ENCODE results near the gene MAPKAPK2.
A peak's percentile ranks its signal among the peaks of the same experiment; 100 is the strongest.

Gene MAPKAPK2

GRCh38 chr1:206705191-206705590, 20.5 kb downstream of the MAPKAPK2 start:
- DNase-seq: peak in 1 of 3 donors; percentile 32

DNA sequence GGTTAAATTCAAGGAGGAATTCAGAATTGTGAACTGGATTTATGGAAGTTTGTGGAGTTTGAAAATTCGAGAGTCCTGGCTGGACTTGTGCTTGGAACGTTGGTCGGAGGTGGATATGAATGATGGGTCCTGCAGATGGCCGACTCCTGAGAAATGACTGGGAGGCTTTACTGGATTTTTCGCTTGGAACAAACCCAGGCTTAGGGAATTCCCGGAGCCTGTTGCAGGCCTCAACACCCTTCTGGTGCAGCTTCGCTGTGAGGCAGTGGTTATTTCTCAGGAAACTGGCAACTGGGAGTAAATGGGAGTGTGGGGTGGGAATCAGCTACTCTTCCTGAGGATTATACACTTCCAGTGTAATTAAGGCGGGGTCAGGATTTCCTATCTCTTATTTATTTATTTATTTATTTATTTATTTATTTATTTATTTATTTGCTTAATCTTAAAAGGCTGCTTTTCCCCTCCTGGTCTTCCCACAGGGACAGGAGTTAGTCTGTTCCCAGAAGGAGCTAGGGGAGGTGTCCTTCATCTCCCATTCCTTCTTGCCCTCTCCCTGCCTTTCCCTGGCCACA, 21.1 kb downstream of the MAPKAPK2 start:
- DNase-seq: no peak

GRCh38 chr1:206706298-206706791, 21.6 kb downstream of the MAPKAPK2 start:
- peak; percentile 92 to 97 (median 93) for DNase-seq

DNA sequence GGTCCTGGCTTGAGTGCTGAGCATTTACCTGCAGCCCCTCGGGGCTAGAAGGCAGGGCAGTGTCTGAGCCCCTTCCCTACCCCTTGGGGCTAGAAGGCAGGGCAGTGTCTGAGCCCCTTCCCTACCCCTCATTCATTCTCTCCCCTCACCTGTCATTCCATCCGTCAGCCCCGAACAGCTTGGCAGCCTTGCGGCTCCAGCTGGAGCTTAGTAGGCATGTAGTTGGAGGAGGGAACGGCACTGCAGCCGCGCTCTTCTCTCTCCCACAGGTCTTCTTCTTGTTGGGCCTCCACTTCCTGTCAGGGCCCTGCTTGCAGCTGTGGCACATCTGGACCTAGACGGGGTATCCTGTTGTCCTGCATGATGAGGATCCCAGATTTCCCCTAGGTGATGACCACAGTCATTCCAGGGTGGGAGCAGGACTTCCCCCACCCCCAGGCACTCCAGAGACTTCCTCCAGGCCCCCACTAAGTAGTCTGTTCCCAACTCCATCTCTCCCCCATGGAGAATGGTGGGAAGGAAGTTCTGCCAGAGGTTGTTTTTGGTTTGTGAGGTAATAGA, 22.2 kb downstream of the MAPKAPK2 start:
- DNase-seq: peak in 1 of 3 donors; percentile 32

GRCh38 chr1:206708058-206708457, 23.4 kb downstream of the MAPKAPK2 start:
- peak; percentile 53 to 65 (median 59) for DNase-seq

- DNase-seq: no peak
These were observed 24.2 kb downstream of the MAPKAPK2 start for GRCh38 chr1:206708882-206709281.

GRCh38 chr1:206709322-206709721, 24.6 kb downstream of the MAPKAPK2 start:
- no peak for DNase-seq

GRCh38 chr1:206709772-206710459, 25.2 kb downstream of the MAPKAPK2 start:
- no peak for DNase-seq

DNA sequence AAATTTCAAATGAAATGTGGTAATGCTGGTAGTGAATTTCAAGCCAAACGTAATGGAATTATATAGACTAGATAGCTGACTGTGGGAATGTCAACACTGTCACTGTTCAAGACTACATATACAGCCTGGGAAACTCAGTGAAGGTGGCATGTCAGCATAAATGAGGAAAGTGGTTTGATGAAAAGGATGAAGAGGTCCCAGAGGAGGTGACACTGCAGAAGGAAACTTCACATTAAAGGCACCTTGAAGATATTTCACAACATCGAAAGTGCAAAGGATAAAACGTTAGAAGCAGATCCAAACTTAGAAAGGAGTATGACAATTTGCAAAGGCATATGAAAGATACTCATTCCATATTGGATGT, 25.7 kb downstream of the MAPKAPK2 start:
- DNase-seq: no peak

DNA sequence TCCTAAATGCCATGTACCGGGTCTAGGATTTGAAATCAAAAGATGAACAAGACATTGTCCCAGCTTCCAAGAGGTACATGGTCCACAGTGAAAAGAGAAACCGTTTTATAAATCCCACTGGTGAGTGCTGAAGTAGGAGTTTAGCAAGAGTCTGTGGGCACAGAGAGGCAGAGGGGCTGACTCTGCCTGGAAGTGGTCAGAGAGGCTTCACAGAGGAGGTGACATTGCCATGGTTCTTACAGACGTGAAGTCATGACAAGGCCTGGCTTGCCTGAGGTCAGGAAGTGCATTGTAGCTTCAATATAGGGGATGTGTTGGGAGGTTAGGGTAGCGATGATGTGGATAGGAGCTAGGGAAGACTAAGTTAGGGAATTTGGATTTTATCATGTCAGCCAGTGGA, 28.4 kb downstream of the MAPKAPK2 start:
- peak; percentile 44 to 71 (median 61) for DNase-seq

- no peak for DNase-seq
These were observed 29.2 kb downstream of the MAPKAPK2 start for GRCh38 chr1:206713910-206714312.

DNA sequence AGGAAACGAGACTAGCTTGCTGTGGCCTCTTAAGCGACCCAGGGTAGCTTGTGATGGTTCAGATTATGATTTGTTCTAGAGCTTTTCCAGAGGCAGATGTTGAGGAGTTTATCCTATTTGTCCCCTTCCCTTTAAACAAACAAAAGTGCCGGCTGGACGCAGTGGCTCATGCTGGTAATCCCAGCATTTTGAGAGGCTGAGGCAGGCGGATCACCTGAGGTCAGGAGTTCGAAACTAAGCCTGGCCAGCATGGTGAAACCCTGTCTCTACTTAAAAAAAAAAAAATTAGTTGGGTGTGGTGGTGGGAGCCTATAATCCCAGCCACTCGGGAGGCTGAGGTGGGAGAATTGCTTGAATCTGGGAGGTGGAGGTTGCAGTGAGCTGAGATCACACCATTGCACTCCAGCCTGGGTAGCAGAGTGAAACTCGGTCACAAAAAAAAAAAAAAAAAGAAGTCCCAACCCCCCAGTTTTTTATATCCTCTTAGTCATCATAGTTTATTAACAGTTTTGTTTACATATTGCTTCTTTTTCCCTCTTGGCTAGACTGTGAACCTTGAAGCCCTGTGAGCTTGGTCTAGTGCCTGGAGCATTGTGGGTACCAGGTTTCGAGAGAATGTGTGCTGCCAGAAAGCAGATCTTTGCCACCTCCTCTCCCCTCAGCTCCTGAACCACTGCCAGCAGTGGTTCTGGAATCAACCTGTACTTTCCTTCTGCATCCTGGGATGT, 29.8 kb downstream of the MAPKAPK2 start:
- DNase-seq: peak in 1 of 3 donors; percentile 45

GRCh38 chr1:206715120-206715519, 30.4 kb downstream of the MAPKAPK2 start:
- DNase-seq: no peak

- DNase-seq: no peak
These were observed 30.9 kb downstream of the MAPKAPK2 start for GRCh38 chr1:206715552-206716158.

GRCh38 chr1:206716159-206716869, 31.6 kb downstream of the MAPKAPK2 start:
- DNase-seq: no peak

- DNase-seq: no peak
These were observed 32.4 kb downstream of the MAPKAPK2 start for GRCh38 chr1:206716870-206717673.

DNA sequence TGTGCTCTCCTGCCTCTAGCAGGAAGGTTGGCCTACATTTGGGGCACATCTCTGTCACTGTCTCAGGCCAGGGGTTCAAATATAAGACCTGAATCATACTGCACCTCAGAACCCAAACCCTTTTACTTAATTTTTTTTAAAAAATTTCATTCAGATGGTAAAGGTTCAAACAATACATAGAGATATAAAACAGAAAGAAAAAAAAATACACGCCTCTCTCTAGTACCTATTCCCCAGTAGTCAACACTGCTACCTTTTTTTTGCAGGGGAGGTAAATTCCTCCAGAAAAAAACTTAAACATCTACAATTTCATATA, 32.9 kb downstream of the MAPKAPK2 start:
- DNase-seq: no peak

- no peak for DNase-seq
These were observed 34.6 kb downstream of the MAPKAPK2 start for GRCh38 chr1:206719169-206719839.

- no peak for DNase-seq
These were observed 36.7 kb downstream of the MAPKAPK2 start for GRCh38 chr1:206721454-206721853.

GRCh38 chr1:206722751-206723461, 38.2 kb downstream of the MAPKAPK2 start:
- DNase-seq: no peak

DNA sequence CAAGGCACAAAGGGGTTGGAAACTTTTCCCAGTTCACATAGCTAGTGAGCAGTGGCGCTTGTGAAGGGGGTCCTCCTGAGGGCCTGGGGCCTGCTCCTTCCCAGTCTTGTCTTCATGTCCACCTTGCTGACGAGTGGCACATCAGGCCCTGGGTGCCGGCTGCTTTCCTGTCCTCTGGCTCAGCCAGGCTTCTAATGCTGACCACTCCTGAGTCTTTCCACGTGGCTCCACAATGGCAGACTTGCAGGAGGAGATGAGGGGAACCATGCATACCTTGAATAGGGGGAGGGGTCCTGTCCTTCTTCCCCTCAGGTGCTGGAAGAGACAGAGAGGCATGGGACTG, 38.7 kb downstream of the MAPKAPK2 start:
- no peak for DNase-seq

All from suppressor macrophage treated with lipopolysaccharide for 1 hour (primary cell).